Measurements from ENCODE around the gene ETS2.

Gene ETS2

DNA sequence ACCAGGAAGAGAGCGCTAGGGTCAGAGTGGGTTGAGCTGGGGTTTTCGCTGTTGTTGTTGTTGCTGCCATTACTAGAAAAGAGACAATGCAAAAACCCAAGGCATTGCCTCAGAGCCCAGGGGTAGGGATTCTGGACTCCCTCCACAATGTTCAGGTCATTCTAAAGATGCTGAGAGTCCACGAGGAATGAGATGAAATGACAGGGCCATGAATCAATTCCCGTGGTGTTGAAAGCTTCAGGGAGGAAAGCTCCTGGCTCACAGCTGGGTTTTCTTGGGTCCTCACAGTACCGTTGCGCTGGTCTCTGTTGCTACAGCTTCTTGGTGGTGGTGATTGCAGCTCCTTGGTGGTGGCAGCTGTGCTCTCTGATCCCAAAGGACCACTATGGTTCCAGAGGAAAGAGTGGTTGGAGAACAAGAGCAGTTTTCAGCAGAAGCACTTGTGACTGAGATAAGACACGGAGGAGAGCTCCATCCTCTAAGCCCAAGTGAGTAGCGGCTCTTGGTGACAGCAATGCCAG is 58.2 kb downstream of the ETS2 start:
- no peak for DNase-seq

DNA sequence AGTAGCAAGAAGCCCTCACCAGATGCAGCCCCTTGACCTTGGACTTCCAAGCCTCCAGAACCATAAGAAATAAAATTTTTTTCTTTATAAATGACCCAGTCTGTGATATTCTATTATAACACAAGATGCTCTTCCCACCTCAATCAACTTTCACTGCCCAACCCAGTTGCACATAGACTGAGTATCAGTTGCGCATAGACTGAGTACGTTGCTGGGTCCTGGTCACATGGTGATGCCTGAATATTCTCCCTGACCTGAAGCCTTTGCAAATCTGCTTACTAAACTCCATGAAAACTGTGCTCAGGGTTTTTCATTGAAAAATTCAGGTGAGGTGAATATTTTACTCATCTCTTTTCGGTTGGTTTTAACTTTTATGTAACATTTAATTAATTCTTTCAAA is 59.2 kb downstream of the ETS2 start:
- no peak for DNase-seq

DNA sequence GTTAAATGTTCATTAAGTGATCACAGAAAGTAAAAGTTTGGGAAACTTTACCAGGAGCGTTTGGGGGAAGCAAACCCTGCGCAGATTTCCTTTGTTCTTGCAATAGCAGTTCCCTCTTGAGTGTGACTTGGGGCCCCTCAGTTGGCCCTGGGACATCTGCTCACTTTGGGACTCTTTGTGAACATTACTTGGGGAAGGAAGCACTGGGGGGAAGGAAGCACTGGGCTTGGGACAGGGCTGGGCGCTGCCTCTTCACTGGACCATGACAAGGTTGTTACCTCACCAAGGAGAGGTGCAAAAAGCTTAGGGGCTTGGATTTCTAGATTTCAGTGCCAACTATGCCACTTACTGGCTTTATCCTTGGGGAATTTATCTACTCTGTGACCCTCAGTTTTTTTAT is 63.5 kb downstream of the ETS2 start:
- DNase-seq: no peak

DNA sequence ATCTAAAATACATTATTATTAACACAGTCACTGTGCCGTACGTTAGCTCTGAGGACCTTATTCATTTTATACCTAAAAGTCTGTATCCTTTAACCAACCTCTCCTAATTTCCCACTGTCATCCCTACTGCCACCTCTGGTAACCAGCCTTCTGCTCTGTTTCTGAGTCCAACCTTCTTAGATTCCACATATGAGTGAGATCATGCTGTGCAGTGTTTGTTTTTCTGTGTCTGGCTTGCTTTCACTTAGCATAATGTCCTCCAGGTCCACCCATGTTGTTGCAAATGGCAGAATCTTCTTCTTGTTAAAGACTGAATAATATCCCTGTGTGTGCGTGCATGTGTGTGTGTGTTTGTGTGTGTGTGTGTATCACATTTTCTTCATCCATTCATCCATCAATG is 64.2 kb downstream of the ETS2 start:
- DNase-seq: peak; percentile 60

Measured in COR-L47 (cell line).